ENCODE data around the gene CDKN1A.

CDKN1A gene

DNA sequence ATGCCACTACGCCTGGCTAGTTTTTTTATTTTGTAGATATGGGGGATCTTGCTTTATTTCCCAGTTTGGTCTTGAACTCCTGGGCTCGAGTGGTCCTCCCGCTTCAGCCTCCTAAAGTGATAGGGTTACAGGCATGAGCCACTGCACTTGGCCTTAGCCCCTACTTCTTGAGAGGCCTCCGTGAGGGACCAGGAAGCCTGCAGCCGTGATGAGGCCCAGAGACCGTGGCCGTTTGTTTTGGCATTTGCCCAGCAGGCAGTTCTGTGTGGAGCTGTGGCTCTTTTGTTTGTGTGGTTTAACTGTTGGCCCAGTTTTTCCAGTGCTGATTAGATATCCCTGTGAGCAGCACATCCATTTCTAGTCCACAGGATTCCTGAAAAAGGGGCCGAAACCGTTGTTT lies 44.6 kb upstream of the CDKN1A start:
- no peaks in the 10 kb centered on the region for H3K9me3 ChIP-seq (ENCODE audit: control insufficient read depth, insufficient read depth, low read depth, low read length)
- ChIA-PET POLR2A (interaction anchor here (0.9 to 1.0 kb wide), 2 partner anchors 45 to 676 kb away, joined by 3 to 4 read pairs; partner anchors contain the start of gene CDKN1A), CTCF (interaction anchor here (1.6 kb wide), 1 partner anchor 10 kb away, joined by 3 read pairs; no protein-coding TSS in a partner anchor)
- 0 out of 2 replicates have a peak, but pooled peaks cover 3% of the 10 kb centered on the region for H3K4me1 ChIP-seq (ENCODE audit: control insufficient read depth, insufficient read depth, low read length)
- H3K36me3 ChIP-seq (ENCODE audit: control insufficient read depth in 2 of 2, insufficient read depth in 1 of 2, low read length in 2 of 2), result no peaks in the 10 kb centered on the region
- no peak overlapping the region for H3K4me3 ChIP-seq (ENCODE audit: low read depth, low read length)
- H3K27ac ChIP-seq (ENCODE audit: extremely low read depth, low read depth, low read length), result peak overlapping the region; percentile 47
- TF ChIP-seq, protein P1, sequence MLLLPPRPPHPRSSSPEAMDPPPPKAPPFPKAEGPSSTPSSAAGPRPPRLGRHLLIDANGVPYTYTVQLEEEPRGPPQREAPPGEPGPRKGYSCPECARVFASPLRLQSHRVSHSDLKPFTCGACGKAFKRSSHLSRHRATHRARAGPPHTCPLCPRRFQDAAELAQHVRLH (tag by site-specific recombination; IDR thresholded peaks at IDR 0.05), result 0 out of 2 replicates have a peak, but pooled peaks have one; percentile 34
- TF ChIP-seq ZNF423 (tag by site-specific recombination; IDR thresholded peaks at IDR 0.05) (no peak), ZNF600 (tag by site-specific recombination; IDR thresholded peaks at IDR 0.05) (0 out of 2 replicates have a peak, but pooled peaks have one; percentile 45), ZBTB1 (tag by site-specific recombination; IDR thresholded peaks at IDR 0.05) (no peak), ZBTB8A (tag by site-specific recombination; IDR thresholded peaks at IDR 0.05) (peak; percentile 39; the same call in 1 of the 2 replicates), ZNF561 (tag by site-specific recombination; IDR thresholded peaks at IDR 0.05; ENCODE audit: borderline replicate concordance) (no peak), FEZF1 (tag by site-specific recombination; IDR thresholded peaks at IDR 0.05) (peak; percentile 91), ZNF366 (tag by site-specific recombination; conservative IDR thresholded peaks at IDR 0.05) (no peak), ZNF76 (tag by site-specific recombination; IDR thresholded peaks at IDR 0.05; ENCODE audit: borderline replicate concordance, low read depth) (no peak), ZNF768 (tag by site-specific recombination; IDR thresholded peaks at IDR 0.05) (0 out of 2 replicates have a peak, but pooled peaks have one; percentile 14), ZBTB17 (tag by site-specific recombination; IDR thresholded peaks at IDR 0.05) (peak; percentile 72), ZFP41 (tag by site-specific recombination; IDR thresholded peaks at IDR 0.05; ENCODE audit: borderline replicate concordance) (no peak), ZNF707 (tag by site-specific recombination; IDR thresholded peaks at IDR 0.05) (no peak), ZNF112 (tag by site-specific recombination; IDR thresholded peaks at IDR 0.05) (no peak), ZNF404 (tag by site-specific recombination; IDR thresholded peaks at IDR 0.05) (no peak), ZSCAN30 (tag by site-specific recombination; IDR thresholded peaks at IDR 0.05) (peak; percentile 76), ZNF211 (tag by site-specific recombination; IDR thresholded peaks at IDR 0.05; ENCODE audit: low read depth) (no peak), KLF8 (tag by site-specific recombination; IDR thresholded peaks at IDR 0.05) (no peak), ZNF776 (tag by site-specific recombination; IDR thresholded peaks at IDR 0.05; ENCODE audit: borderline replicate concordance) (no peak), ZNF335 (tag by site-specific recombination; conservative IDR thresholded peaks at IDR 0.05) (peak; percentile 77), ZBTB48 (tag by site-specific recombination; IDR thresholded peaks at IDR 0.05) (peak; percentile 92), ZNF146 (tag by site-specific recombination; IDR thresholded peaks at IDR 0.05) (no peak)
- TF ChIP-seq, protein P2, sequence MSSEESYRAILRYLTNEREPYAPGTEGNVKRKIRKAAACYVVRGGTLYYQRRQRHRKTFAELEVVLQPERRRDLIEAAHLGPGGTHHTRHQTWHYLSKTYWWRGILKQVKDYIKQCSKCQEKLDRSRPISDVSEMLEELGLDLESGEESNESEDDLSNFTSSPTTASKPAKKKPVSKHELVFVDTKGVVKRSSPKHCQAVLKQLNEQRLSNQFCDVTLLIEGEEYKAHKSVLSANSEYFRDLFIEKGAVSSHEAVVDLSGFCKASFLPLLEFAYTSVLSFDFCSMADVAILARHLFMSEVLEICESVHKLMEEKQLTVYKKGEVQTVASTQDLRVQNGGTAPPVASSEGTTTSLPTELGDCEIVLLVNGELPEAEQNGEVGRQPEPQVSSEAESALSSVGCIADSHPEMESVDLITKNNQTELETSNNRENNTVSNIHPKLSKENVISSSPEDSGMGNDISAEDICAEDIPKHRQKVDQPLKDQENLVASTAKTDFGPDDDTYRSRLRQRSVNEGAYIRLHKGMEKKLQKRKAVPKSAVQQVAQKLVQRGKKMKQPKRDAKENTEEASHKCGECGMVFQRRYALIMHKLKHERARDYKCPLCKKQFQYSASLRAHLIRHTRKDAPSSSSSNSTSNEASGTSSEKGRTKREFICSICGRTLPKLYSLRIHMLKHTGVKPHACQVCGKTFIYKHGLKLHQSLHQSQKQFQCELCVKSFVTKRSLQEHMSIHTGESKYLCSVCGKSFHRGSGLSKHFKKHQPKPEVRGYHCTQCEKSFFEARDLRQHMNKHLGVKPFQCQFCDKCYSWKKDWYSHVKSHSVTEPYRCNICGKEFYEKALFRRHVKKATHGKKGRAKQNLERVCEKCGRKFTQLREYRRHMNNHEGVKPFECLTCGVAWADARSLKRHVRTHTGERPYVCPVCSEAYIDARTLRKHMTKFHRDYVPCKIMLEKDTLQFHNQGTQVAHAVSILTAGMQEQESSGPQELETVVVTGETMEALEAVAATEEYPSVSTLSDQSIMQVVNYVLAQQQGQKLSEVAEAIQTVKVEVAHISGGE (tag by site-specific recombination; conservative IDR thresholded peaks at IDR 0.05; ENCODE audit: low read depth), result no peak
- TF ChIP-seq, protein P3, sequence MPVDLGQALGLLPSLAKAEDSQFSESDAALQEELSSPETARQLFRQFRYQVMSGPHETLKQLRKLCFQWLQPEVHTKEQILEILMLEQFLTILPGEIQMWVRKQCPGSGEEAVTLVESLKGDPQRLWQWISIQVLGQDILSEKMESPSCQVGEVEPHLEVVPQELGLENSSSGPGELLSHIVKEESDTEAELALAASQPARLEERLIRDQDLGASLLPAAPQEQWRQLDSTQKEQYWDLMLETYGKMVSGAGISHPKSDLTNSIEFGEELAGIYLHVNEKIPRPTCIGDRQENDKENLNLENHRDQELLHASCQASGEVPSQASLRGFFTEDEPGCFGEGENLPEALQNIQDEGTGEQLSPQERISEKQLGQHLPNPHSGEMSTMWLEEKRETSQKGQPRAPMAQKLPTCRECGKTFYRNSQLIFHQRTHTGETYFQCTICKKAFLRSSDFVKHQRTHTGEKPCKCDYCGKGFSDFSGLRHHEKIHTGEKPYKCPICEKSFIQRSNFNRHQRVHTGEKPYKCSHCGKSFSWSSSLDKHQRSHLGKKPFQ (tag by site-specific recombination; IDR thresholded peaks at IDR 0.05), result 0 out of 2 replicates have a peak, but pooled peaks have one; percentile 7
- TF ChIP-seq, protein P4, sequence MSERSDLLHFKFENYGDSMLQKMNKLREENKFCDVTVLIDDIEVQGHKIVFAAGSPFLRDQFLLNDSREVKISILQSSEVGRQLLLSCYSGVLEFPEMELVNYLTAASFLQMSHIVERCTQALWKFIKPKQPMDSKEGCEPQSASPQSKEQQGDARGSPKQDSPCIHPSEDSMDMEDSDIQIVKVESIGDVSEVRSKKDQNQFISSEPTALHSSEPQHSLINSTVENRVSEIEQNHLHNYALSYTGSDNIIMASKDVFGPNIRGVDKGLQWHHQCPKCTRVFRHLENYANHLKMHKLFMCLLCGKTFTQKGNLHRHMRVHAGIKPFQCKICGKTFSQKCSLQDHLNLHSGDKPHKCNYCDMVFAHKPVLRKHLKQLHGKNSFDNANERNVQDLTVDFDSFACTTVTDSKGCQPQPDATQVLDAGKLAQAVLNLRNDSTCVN (tag by site-specific recombination; optimal IDR thresholded peaks at IDR 0.05), result no peak
- TF ChIP-seq, protein P5, sequence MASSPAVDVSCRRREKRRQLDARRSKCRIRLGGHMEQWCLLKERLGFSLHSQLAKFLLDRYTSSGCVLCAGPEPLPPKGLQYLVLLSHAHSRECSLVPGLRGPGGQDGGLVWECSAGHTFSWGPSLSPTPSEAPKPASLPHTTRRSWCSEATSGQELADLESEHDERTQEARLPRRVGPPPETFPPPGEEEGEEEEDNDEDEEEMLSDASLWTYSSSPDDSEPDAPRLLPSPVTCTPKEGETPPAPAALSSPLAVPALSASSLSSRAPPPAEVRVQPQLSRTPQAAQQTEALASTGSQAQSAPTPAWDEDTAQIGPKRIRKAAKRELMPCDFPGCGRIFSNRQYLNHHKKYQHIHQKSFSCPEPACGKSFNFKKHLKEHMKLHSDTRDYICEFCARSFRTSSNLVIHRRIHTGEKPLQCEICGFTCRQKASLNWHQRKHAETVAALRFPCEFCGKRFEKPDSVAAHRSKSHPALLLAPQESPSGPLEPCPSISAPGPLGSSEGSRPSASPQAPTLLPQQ (tag by site-specific recombination; IDR thresholded peaks at IDR 0.05), result no peak; the same call in 1 of the 2 replicates
- TF ChIP-seq, protein P6, sequence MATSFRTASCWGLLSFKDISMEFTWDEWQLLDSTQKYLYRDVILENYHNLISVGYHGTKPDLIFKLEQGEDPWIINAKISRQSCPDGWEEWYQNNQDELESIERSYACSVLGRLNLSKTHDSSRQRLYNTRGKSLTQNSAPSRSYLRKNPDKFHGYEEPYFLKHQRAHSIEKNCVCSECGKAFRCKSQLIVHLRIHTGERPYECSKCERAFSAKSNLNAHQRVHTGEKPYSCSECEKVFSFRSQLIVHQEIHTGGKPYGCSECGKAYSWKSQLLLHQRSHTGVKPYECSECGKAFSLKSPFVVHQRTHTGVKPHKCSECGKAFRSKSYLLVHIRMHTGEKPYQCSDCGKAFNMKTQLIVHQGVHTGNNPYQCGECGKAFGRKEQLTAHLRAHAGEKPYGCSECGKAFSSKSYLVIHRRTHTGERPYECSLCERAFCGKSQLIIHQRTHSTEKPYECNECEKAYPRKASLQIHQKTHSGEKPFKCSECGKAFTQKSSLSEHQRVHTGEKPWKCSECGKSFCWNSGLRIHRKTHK (tag by site-specific recombination; IDR thresholded peaks at IDR 0.05), result no peak
- TF ChIP-seq, protein P7, sequence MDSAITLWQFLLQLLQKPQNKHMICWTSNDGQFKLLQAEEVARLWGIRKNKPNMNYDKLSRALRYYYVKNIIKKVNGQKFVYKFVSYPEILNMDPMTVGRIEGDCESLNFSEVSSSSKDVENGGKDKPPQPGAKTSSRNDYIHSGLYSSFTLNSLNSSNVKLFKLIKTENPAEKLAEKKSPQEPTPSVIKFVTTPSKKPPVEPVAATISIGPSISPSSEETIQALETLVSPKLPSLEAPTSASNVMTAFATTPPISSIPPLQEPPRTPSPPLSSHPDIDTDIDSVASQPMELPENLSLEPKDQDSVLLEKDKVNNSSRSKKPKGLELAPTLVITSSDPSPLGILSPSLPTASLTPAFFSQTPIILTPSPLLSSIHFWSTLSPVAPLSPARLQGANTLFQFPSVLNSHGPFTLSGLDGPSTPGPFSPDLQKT (IDR thresholded peaks at IDR 0.05; ENCODE audit: borderline replicate concordance, low read depth, low read length), result no peak
